Endothelial cell of umbilical vein (primary cell): ENCODE measurements around the gene TEX19. TPM values are rescaled to one million over a fixed set of nuclear protein-coding genes. Genes with fewer than 3 reads are reported as not detected.

ENCODE experiments used
- BruUV-seq: library from RNA; stranded (reverse); fragments of 400-500 nt; replicated peaks from 2 replicates; lab custom pipeline; 2021; lab: Mats Ljungman, UMichigan
- CTCF ChIA-PET: fragments of 300-600, 350-600 bp; sonication (Branson Sonifier 250); formaldehyde crosslinking; loops from one replicate; lab custom pipeline; 2021; ENCODE audit warnings: antibody characterized with exemption, inconsistent platforms; lab: Charles Lee
- POLR2A ChIA-PET: fragments of 300-600, 350-600 bp; sonication (Branson Sonifier 250); formaldehyde crosslinking; loops from one replicate; lab custom pipeline; 2021; ENCODE audit warnings: antibody characterized with exemption, inconsistent platforms; lab: Charles Lee
- DNase-seq: peaks from one replicate; pipeline ENCODE4 v3.0.0-alpha.2; 2011; ENCODE audit warnings: low read depth, low spot score
- FAIRE-seq: peaks from 2 replicates; lab custom pipeline; 2011; peaks lifted over from hg19 to GRCh38; lab: Jason Lieb, UNC
- H2AFZ ChIP-seq: 2 replicates; pipeline ENCODE4 v1.6.0; 2012; ENCODE audit warnings: low read depth, low read length, control low read depth, inconsistent platforms
- H3K27ac ChIP-seq: 2 replicates; pipeline ENCODE4 v1.5.1; 2011; ENCODE audit warnings: low read depth, mild to moderate bottlenecking, control low read depth, low read length, moderate library complexity; ENCODE audit not compliant: insufficient read depth
- H3K27me3 ChIP-seq, 2 experiments: 2 replicates each; pipeline versions ENCODE4 v1.6.0 to v1.6.1; 2011; ENCODE audit warnings: low read length in 2 of 2, mixed read lengths in 1 of 2; ENCODE audit not compliant: control insufficient read depth in 2 of 2, insufficient read depth in 2 of 2
- H3K36me3 ChIP-seq, 2 experiments: 2 replicates in 1 of 2; 3 replicates in 1 of 2; pipeline ENCODE4 v1.5.1; 2011; ENCODE audit warnings: low read length in 2 of 2, mild to moderate bottlenecking in 1 of 2, moderate library complexity in 1 of 2; ENCODE audit not compliant: control insufficient read depth in 2 of 2, insufficient read depth in 2 of 2; ENCODE audit errors: extremely low read depth in 1 of 2
- H3K4me1 ChIP-seq: 3 replicates; pipeline ENCODE4 v1.5.1; 2011; ENCODE audit warnings: mild to moderate bottlenecking, low read length; ENCODE audit not compliant: control insufficient read depth, insufficient read depth; ENCODE audit errors: extremely low read depth
- H3K4me2 ChIP-seq: 2 replicates; pipeline ENCODE4 v1.6.1; 2011; ENCODE audit warnings: low read length, control low read depth, mixed read lengths; ENCODE audit not compliant: insufficient read depth
- H3K4me3 ChIP-seq, 3 experiments: fragments of 200-600 bp in 1 of 3; sonication (generic), shearing (Covaris generic) in 1 of 3; replicated peaks in 1 of 3; 2 replicates each; pipeline ENCODE4 v1.5.1; 2011 to 2016; ENCODE audit warnings: control low read depth in 3 of 3, low read length in 3 of 3, mild to moderate bottlenecking in 2 of 3, inconsistent platforms in 1 of 3, low read depth in 1 of 3, moderate library complexity in 1 of 3; ENCODE audit not compliant: insufficient read depth in 1 of 3
- H3K79me2 ChIP-seq: 2 replicates; pipeline ENCODE4 v1.6.0; 2012; ENCODE audit warnings: low read length, inconsistent platforms; ENCODE audit not compliant: control insufficient read depth, insufficient read depth
- H3K9ac ChIP-seq: replicated peaks from 2 replicates; pipeline ENCODE3; 2011; ENCODE audit warnings: low read length, control low read depth; ENCODE audit not compliant: insufficient read depth; ENCODE audit errors: extremely low read depth
- H3K9me1 ChIP-seq: replicated peaks from 3 replicates; pipeline ENCODE4 v1.6.0; 2011; ENCODE audit warnings: mild to moderate bottlenecking, low read length; ENCODE audit not compliant: control insufficient read depth, insufficient read depth; ENCODE audit errors: extremely low read depth
- H3K9me3 ChIP-seq: replicated peaks from 2 replicates; pipeline ENCODE4 v1.5.1; 2012; ENCODE audit warnings: low read length, inconsistent platforms; ENCODE audit not compliant: control insufficient read depth, insufficient read depth
- H4K20me1 ChIP-seq: replicated peaks from 2 replicates; pipeline ENCODE3; 2011; ENCODE audit warnings: mild to moderate bottlenecking, low read length; ENCODE audit not compliant: control insufficient read depth, insufficient read depth; ENCODE audit errors: extremely low read depth
- EZH2 ChIP-seq: IDR thresholded peaks from 2 replicates; pipeline ENCODE4 v1.6.1; 2012; ENCODE audit warnings: borderline replicate concordance, low read depth, mild to moderate bottlenecking, moderate library complexity, low read length, inconsistent platforms; ENCODE audit not compliant: severe bottlenecking
- FOS ChIP-seq: IDR thresholded peaks from 2 replicates; pipeline ENCODE4 v1.6.1; 2011; ENCODE audit warnings: mild to moderate bottlenecking, low read length, moderate library complexity, borderline replicate concordance; ENCODE audit not compliant: insufficient read depth
- GATA2 ChIP-seq: IDR thresholded peaks from 2 replicates; pipeline ENCODE4 v1.7.0; 2011; ENCODE audit warnings: low read depth, mild to moderate bottlenecking, moderate library complexity, mixed read lengths, low read length; ENCODE audit not compliant: insufficient read length, insufficient read depth
- JUN ChIP-seq: IDR thresholded peaks from 2 replicates; pipeline ENCODE4 v1.6.1; 2011; ENCODE audit warnings: borderline replicate concordance, low read depth; ENCODE audit not compliant: insufficient read length, insufficient read depth
- MYC ChIP-seq: IDR thresholded peaks from one replicate; pipeline ENCODE4 v1.6.1; 2011; ENCODE audit warnings: mild to moderate bottlenecking, low read depth, low read length
- POLR2A ChIP-seq: IDR thresholded peaks from 2 replicates; pipeline ENCODE4 v1.6.1; 2012; ENCODE audit warnings: low read depth, mild to moderate bottlenecking, control low read depth, low read length
- POLR2AphosphoS5 ChIP-seq: IDR thresholded peaks from 2 replicates; pipeline ENCODE4 v1.6.1; 2012; ENCODE audit warnings: low read depth, mild to moderate bottlenecking, control low read depth, low read length, moderate library complexity; ENCODE audit not compliant: insufficient read depth
- dilution Hi-C: fragments of 300-500 bp; cut with MboI; formaldehyde crosslinking; loops from one replicate; pipeline ENCODE4 v1.15.0; 2019; ENCODE audit warnings: low sequenced_read_pairs; ENCODE audit not compliant: extremely low pct_ligation_motif_present
- intact Hi-C: fragments of 100-400 bp; cut with micrococcal nuclease; formaldehyde crosslinking; loops from one replicate; pipeline ENCODE4 v1.10.0; 2022
- polyA plus RNA-seq, 4 experiments: library from polyadenylated mRNA; depleted of rRNA in 3 of 4; stranded (reverse) in 3 of 4; unstranded in 1 of 4; fragments of >200 nt; gene quantifications; 2 replicates each; pipeline versions ENCODE4 v1.2.1 to v1.2.3, GENCODE V29; 2011 to 2012; ENCODE audit warnings: missing spikeins in 1 of 4
- total RNA-seq: library from RNA; stranded (reverse); gene quantifications from 2 replicates; pipeline ENCODE4 v1.2.3, GENCODE V29; 2021
- TF ChIP-seq, protein P1 (sequence below): IDR thresholded peaks from 2 replicates; pipeline ENCODE4 v1.6.1; 2011; ENCODE audit not compliant: insufficient read depth, insufficient read length
- TF ChIP-seq, protein P2 (sequence below), 2 donors: IDR thresholded peaks; 1 replicate in 1 of 2; 2 replicates in 1 of 2; pipeline ENCODE4 v1.5.1; 2011; ENCODE audit warnings: low read length in 2 of 2, mild to moderate bottlenecking in 2 of 2, moderate library complexity in 2 of 2, control low read depth in 1 of 2, inconsistent platforms in 1 of 2, low read depth in 1 of 2; ENCODE audit not compliant: insufficient read depth in 1 of 2; ENCODE audit errors: extremely low read depth in 1 of 2

TEX19 gene
- total and polyA plus RNA-seq, 2 donors (not counting 3 experiments of a cell fraction or from before 2014, with no cell fraction given): 0.06 TPM; not detected in 1

DNA sequence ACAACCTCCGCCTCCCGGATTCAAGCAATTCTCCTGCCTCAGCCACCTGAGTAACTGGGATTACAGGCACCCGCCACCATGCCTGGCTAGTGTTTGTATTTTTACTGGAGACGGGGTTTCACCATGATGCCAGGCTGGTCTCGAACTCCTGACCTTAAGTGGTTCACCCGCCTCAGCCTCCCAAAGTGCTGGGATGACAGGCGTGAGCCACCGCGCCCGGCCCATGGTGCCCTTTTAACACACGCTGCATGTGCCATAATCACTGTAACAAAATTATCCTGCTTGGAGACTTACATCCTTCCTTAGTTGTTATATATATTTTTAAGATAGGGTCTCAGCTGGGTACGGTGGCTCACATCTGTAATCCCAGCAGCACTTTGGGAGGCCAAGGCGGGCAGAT is 47.1 kb upstream of the TEX19 start:
- DNase-seq (no peak), FAIRE-seq (no peak)
- BruUV-seq: no TSS peak
- Histone ChIP-seq H3K27me3 (peaks cover 2 to 3% of the 10 kb centered on the region in 2 experiments), H2AFZ (no peak overlapping the region), H3K4me2 (no peak overlapping the region), H3K9me1 (no peaks in the 10 kb centered on the region), H3K79me2 (no peaks in the 10 kb centered on the region), H3K36me3 (no peaks in the 10 kb centered on the region), H3K9ac (no peak overlapping the region), H3K4me3 (no peak overlapping the region), H3K9me3 (no peaks in the 10 kb centered on the region), H3K27ac (no peak overlapping the region), H4K20me1 (no peaks in the 10 kb centered on the region), H3K4me1 (no peaks in the 10 kb centered on the region)
- ChIA-PET POLR2A (no interaction called here), CTCF (interaction anchor here (1.4 kb wide), 1 partner anchor 12 kb away, joined by 6 read pairs; no protein-coding TSS in a partner anchor)
- TF ChIP-seq, protein P1, sequence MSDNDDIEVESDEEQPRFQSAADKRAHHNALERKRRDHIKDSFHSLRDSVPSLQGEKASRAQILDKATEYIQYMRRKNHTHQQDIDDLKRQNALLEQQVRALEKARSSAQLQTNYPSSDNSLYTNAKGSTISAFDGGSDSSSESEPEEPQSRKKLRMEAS: no peak
- TF ChIP-seq POLR2AphosphoS5 (no peak), EZH2 (no peak), FOS (no peak), GATA2 (no peak), POLR2A (no peak), MYC (no peak), JUN (no peak)
- TF ChIP-seq, protein P2, sequence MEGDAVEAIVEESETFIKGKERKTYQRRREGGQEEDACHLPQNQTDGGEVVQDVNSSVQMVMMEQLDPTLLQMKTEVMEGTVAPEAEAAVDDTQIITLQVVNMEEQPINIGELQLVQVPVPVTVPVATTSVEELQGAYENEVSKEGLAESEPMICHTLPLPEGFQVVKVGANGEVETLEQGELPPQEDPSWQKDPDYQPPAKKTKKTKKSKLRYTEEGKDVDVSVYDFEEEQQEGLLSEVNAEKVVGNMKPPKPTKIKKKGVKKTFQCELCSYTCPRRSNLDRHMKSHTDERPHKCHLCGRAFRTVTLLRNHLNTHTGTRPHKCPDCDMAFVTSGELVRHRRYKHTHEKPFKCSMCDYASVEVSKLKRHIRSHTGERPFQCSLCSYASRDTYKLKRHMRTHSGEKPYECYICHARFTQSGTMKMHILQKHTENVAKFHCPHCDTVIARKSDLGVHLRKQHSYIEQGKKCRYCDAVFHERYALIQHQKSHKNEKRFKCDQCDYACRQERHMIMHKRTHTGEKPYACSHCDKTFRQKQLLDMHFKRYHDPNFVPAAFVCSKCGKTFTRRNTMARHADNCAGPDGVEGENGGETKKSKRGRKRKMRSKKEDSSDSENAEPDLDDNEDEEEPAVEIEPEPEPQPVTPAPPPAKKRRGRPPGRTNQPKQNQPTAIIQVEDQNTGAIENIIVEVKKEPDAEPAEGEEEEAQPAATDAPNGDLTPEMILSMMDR (IDR thresholded peaks at IDR 0.05; ENCODE audit: extremely low read depth in 1 of 2, insufficient read depth in 1 of 2, low read depth in 1 of 2, low read length in 2 of 2): no peak
- intact Hi-C loops (no loop called here), dilution Hi-C loops (no loop called here)
